GM12878 (cell line): Measurements from ENCODE around the gene SPTBN1. TPM values are rescaled to one million over a fixed set of nuclear protein-coding genes. Genes with fewer than 3 reads are reported as not detected.

Source experiments
- ATAC-seq: fragments of 200-7000 bp; cut with Tn5 transposase; 3 replicates; pipeline ENCODE4 v1.9.1; 2020; ENCODE audit warnings: mild to moderate bottlenecking, moderate library complexity
- BruUV-seq: library from RNA; stranded (reverse); fragments of 400-500 nt; replicated peaks from 2 replicates; lab custom pipeline; 2021; lab: Mats Ljungman, UMichigan
- CTCF ChIA-PET: fragments of 300-600 bp; sonication (Branson Sonifier 250); formaldehyde crosslinking; extraction: SDS; loops from one replicate; lab custom pipeline; 2021; ENCODE audit warnings: inconsistent platforms; lab: Yijun Ruan, JAX
- POLR2A ChIA-PET: fragments of 350-600 bp; formaldehyde crosslinking; extraction: SDS; loops from one replicate; lab custom pipeline; 2021; ENCODE audit warnings: inconsistent platforms; lab: Charles Lee
- RAD21 ChIA-PET: fragments of 300-600 bp; sonication (Branson Sonifier 250); formaldehyde crosslinking; loops from one replicate; lab custom pipeline; 2023; ENCODE audit warnings: antibody characterized with exemption; ENCODE audit not compliant: unreplicated experiment; lab: Charles Lee
- SMC1A ChIA-PET: fragments of 300-600 bp; sonication (Branson Sonifier 250); formaldehyde crosslinking; loops from one replicate; lab custom pipeline; 2023; ENCODE audit not compliant: unreplicated experiment, uncharacterized antibody; lab: Charles Lee
- DNase-seq: peaks from one replicate; pipeline ENCODE4 v3.0.0-alpha.2; 2011; ENCODE audit warnings: low read depth, low spot score
- FAIRE-seq: peaks from 3 replicates; lab custom pipeline; 2011; peaks lifted over from hg19 to GRCh38; lab: Jason Lieb, UNC
- H2AFZ ChIP-seq: 2 replicates; pipeline ENCODE4 v1.6.0; 2011; ENCODE audit warnings: low read depth, low read length, control low read depth; ENCODE audit not compliant: control insufficient read depth
- H3K27ac ChIP-seq: 2 replicates; pipeline ENCODE4 v1.5.1; 2011; ENCODE audit warnings: control low read depth; ENCODE audit not compliant: control insufficient read depth, insufficient read depth
- H3K27me3 ChIP-seq, 2 experiments: replicated peaks in 1 of 2; 2 replicates each; pipeline versions ENCODE4 v1.6.0 to v1.6.1; 2011; ENCODE audit warnings: low read length in 1 of 2; ENCODE audit not compliant: control insufficient read depth in 2 of 2, insufficient read depth in 2 of 2
- H3K36me3 ChIP-seq, 2 experiments: 2 replicates each; pipeline ENCODE4 v1.5.1; 2011; ENCODE audit warnings: low read length in 1 of 2; ENCODE audit not compliant: control insufficient read depth in 2 of 2, insufficient read depth in 2 of 2
- H3K4me1 ChIP-seq: 2 replicates; pipeline ENCODE4 v1.6.1; 2011; ENCODE audit warnings: mild to moderate bottlenecking, low read length, moderate library complexity, mixed read lengths; ENCODE audit not compliant: control insufficient read depth, insufficient read depth
- H3K4me2 ChIP-seq: 2 replicates; pipeline ENCODE4 v1.6.0; 2011; ENCODE audit warnings: control low read depth; ENCODE audit not compliant: control insufficient read depth, insufficient read depth
- H3K4me3 ChIP-seq: fragments of 200-600 bp; sonication (generic); 2 replicates; pipeline ENCODE4 v1.5.1; 2016
- H3K79me2 ChIP-seq: 2 replicates; pipeline ENCODE4 v1.6.0; 2011; ENCODE audit warnings: low read length; ENCODE audit not compliant: control insufficient read depth, insufficient read depth
- H3K9ac ChIP-seq: 2 replicates; pipeline ENCODE4 v1.8.0; 2011; ENCODE audit warnings: low read length, control low read depth, mixed read lengths; ENCODE audit not compliant: control insufficient read depth, insufficient read depth
- H3K9me3 ChIP-seq: replicated peaks from 3 replicates; pipeline ENCODE4 v1.5.1; 2011; ENCODE audit warnings: mild to moderate bottlenecking, low read length; ENCODE audit not compliant: control insufficient read depth, insufficient read depth
- H4K20me1 ChIP-seq: 2 replicates; pipeline ENCODE4 v1.6.0; 2011; ENCODE audit not compliant: control insufficient read depth, insufficient read depth
- CBX3 ChIP-seq: fragments of 200-600 bp; sonication (generic); IDR thresholded peaks from 2 replicates; pipeline ENCODE4 v1.6.1; 2016; ENCODE audit warnings: low read depth, borderline replicate concordance
- HDGF ChIP-seq: fragments of 450-650 bp; IDR thresholded peaks from 2 replicates; pipeline ENCODE4 v1.6.1; 2016; ENCODE audit warnings: antibody characterized with exemption
- LARP7 ChIP-seq: fragments of 450-650 bp; IDR thresholded peaks from 2 replicates; pipeline ENCODE4 v1.6.1; 2017; ENCODE audit warnings: mild to moderate bottlenecking
- MYC ChIP-seq: IDR thresholded peaks from 2 replicates; pipeline ENCODE4 v1.6.1; 2011; ENCODE audit warnings: mild to moderate bottlenecking, low read length, moderate library complexity, inconsistent platforms; ENCODE audit not compliant: insufficient read depth, insufficient replicate concordance, insufficient read length, severe bottlenecking
- SIX5 ChIP-seq: IDR thresholded peaks from 2 replicates; pipeline ENCODE4 v1.6.1; 2011; ENCODE audit warnings: mild to moderate bottlenecking, low read depth, low read length, moderate library complexity; ENCODE audit not compliant: severe bottlenecking
- WGBS: methylation state at CpG from one replicate; pipeline ENCODE4 v1.1.6; 2016; ENCODE audit warnings: low lambda C conversion rate; ENCODE audit not compliant: insufficient replicate concordance, insufficient coverage; ENCODE audit errors: missing lambda C conversion rate; 5-methylcytosine and 5-hydroxymethylcytosine counted together
- in situ Hi-C: fragments of 300-500 bp; cut with MboI; formaldehyde crosslinking; loops from 9 replicates; pipeline ENCODE4 v1.14.3; 2018; ENCODE audit warnings: mixed read lengths
- intact Hi-C: fragments of 100-400 bp; cut with micrococcal nuclease; formaldehyde crosslinking; loops from one replicate; pipeline ENCODE4 v1.14.2; 2022; ENCODE audit not compliant: unreplicated experiment
- polyA plus RNA-seq, 11 experiments: library from polyadenylated mRNA; depleted of rRNA in 4 of 11; unstranded in 6 of 11; stranded (reverse) in 5 of 11; fragments of >200 nt; fragmentation: Nextera tagmentation in 4 of 11; fragmentation: Illumina TruSeq in 1 of 11; extraction: Ambion mirVana in 4 of 11; extraction: Trizol in 1 of 11; gene quantifications; 1 replicate in 1 of 11; 2 replicates in 10 of 11; pipeline versions ENCODE4 v1.2.1 to v1.2.3, GENCODE V29; 2011 to 2016; ENCODE audit warnings: inconsistent platforms in 2 of 11, missing spikeins in 2 of 11, low read depth in 1 of 11
- total RNA-seq, 4 experiments: library from RNA; depleted of rRNA in 3 of 4; stranded (reverse); fragments of >200 nt in 3 of 4; fragmentation: Illumina TruSeq in 1 of 4; extraction: Trizol in 1 of 4; gene quantifications; 2 replicates each; pipeline versions ENCODE4 v1.2.1 to v1.2.3, GENCODE V29; 2013 to 2021
- TF ChIP-seq, protein P1 (sequence below): fragments of 450-650 bp; IDR thresholded peaks from 2 replicates; pipeline ENCODE4 v1.6.1; 2017; ENCODE audit warnings: mild to moderate bottlenecking, moderate library complexity
- TF ChIP-seq, protein P2 (sequence below): fragments of 450-650 bp; formaldehyde crosslinking; IDR thresholded peaks from 2 replicates; pipeline ENCODE4 v1.5.0; 2022; ENCODE audit warnings: mild to moderate bottlenecking, missing genetic modification characterization

The SPTBN1 gene
- total and polyA plus RNA-seq, 10 of the 15 experiments (the other 5 are each of a cell fraction or from before 2014, with no cell fraction given), result 20.6 to 154 (median 76.7) TPM

DNA sequence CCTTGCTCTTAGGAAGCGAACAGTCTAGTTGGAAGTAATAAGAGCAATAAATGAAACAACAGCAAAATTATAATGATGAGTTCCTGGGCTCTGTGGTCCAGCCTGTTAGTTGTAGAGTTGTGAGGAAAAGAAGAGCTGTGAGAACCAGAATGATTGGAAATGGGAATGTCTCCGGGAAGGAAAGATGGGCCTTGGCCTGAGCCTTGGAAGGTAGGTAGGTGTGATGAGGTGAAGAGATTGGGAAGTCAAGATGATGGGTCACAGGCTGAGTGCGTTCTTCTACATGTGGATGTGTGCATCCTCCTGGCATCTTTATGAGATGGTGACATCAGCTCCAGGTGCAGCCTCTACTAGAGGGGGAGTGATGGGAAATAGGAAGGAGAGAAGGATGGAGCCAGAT lies 152.1 kb downstream of the SPTBN1 start (continued):
- TF ChIP-seq, protein P1, sequence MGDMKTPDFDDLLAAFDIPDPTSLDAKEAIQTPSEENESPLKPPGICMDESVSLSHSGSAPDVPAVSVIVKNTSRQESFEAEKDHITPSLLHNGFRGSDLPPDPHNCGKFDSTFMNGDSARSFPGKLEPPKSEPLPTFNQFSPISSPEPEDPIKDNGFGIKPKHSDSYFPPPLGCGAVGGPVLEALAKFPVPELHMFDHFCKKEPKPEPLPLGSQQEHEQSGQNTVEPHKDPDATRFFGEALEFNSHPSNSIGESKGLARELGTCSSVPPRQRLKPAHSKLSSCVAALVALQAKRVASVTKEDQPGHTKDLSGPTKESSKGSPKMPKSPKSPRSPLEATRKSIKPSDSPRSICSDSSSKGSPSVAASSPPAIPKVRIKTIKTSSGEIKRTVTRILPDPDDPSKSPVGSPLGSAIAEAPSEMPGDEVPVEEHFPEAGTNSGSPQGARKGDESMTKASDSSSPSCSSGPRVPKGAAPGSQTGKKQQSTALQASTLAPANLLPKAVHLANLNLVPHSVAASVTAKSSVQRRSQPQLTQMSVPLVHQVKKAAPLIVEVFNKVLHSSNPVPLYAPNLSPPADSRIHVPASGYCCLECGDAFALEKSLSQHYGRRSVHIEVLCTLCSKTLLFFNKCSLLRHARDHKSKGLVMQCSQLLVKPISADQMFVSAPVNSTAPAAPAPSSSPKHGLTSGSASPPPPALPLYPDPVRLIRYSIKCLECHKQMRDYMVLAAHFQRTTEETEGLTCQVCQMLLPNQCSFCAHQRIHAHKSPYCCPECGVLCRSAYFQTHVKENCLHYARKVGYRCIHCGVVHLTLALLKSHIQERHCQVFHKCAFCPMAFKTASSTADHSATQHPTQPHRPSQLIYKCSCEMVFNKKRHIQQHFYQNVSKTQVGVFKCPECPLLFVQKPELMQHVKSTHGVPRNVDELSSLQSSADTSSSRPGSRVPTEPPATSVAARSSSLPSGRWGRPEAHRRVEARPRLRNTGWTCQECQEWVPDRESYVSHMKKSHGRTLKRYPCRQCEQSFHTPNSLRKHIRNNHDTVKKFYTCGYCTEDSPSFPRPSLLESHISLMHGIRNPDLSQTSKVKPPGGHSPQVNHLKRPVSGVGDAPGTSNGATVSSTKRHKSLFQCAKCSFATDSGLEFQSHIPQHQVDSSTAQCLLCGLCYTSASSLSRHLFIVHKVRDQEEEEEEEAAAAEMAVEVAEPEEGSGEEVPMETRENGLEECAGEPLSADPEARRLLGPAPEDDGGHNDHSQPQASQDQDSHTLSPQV, result no peak
- no peak for TF ChIP-seq CBX3

DNA sequence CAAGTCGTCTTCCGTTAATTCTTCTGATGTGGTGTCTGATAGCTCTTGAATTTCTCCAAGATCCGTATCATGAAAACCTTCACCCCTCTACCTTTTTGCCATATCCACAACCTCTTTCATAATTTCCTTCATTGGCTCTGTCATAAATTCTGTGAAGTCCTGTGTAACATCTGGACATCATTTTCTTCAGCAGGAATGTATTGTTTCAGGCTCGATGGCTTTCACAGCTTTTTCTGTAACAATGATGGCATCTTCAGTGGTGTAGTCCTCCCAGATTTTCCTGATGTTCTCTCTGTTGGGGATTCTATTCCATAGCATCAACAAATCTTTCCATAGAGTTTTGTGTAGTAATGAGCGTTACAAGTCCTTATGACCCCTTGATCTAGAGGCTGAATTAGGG lies 153.1 kb downstream of the SPTBN1 start:
- no peaks in the 10 kb centered on the region for H3K27me3 ChIP-seq
- H3K4me1 ChIP-seq, result peaks cover 13% of the 10 kb centered on the region; the same call in 1 of the 2 replicates
- no peak for TF ChIP-seq MYC
- TF ChIP-seq LARP7, result no peak
- TF ChIP-seq SIX5, result no peak
- no peak for TF ChIP-seq HDGF
- TF ChIP-seq, protein P2, sequence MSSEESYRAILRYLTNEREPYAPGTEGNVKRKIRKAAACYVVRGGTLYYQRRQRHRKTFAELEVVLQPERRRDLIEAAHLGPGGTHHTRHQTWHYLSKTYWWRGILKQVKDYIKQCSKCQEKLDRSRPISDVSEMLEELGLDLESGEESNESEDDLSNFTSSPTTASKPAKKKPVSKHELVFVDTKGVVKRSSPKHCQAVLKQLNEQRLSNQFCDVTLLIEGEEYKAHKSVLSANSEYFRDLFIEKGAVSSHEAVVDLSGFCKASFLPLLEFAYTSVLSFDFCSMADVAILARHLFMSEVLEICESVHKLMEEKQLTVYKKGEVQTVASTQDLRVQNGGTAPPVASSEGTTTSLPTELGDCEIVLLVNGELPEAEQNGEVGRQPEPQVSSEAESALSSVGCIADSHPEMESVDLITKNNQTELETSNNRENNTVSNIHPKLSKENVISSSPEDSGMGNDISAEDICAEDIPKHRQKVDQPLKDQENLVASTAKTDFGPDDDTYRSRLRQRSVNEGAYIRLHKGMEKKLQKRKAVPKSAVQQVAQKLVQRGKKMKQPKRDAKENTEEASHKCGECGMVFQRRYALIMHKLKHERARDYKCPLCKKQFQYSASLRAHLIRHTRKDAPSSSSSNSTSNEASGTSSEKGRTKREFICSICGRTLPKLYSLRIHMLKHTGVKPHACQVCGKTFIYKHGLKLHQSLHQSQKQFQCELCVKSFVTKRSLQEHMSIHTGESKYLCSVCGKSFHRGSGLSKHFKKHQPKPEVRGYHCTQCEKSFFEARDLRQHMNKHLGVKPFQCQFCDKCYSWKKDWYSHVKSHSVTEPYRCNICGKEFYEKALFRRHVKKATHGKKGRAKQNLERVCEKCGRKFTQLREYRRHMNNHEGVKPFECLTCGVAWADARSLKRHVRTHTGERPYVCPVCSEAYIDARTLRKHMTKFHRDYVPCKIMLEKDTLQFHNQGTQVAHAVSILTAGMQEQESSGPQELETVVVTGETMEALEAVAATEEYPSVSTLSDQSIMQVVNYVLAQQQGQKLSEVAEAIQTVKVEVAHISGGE, result no peak
- TF ChIP-seq, all 136 proteins: peak for 0
- POLR2A ChIA-PET, result no interaction called here
- RAD21 ChIA-PET, result no interaction called here
- Histone ChIP-seq H3K9me3 (no peaks in the 10 kb centered on the region), H3K79me2 (peaks cover 92% of the 10 kb centered on the region), H3K36me3 (peaks cover 12 to 15% of the 10 kb centered on the region in 2 experiments), H3K4me3 (no peak overlapping the region), H2AFZ (no peak overlapping the region), H4K20me1 (no peaks in the 10 kb centered on the region), H3K27ac (no peak overlapping the region), H3K4me2 (no peak overlapping the region), H3K9ac (no peak overlapping the region)
- intact Hi-C loops (no loop called here), in situ Hi-C loops (no loop called here)
- CTCF ChIA-PET, result interaction anchor here (0.9 kb wide), 1 partner anchor 85 kb away, joined by 3 read pairs; no protein-coding TSS in a partner anchor
- ATAC-seq, result no peak
- no peak for FAIRE-seq
- DNase-seq, result no peak
- 99% methylated on average over 5 of the region's 5 CpGs for WGBS
- BruUV-seq, result no TSS peak
- SMC1A ChIA-PET, result interaction anchor here (0.7 to 2.3 kb wide), 11 partner anchors 8 to 929 kb away, joined by 3 to 5 read pairs (median 3); no protein-coding TSS in a partner anchor
